Colonic mucosa (tissue), 4 donors: ENCODE data around the gene EPHB6. TPM values are rescaled to one million over a fixed set of nuclear protein-coding genes. Genes with fewer than 3 reads are reported as not detected.

Experiments used
- DNase-seq: peaks from one replicate; pipeline ENCODE4 v3.0.0-alpha.2; 2020
- H3K27ac ChIP-seq: fragments of 200-600 bp; one replicate; pipeline ENCODE4 v1.8.0; 2021
- H3K27me3 ChIP-seq: fragments of 200-600 bp; one replicate; pipeline ENCODE4 v1.8.0; 2021
- H3K36me3 ChIP-seq: fragments of 200-600 bp; one replicate; pipeline ENCODE4 v1.8.0; 2021
- H3K4me1 ChIP-seq: fragments of 200-600 bp; one replicate; pipeline ENCODE4 v1.8.0; 2021; ENCODE audit warnings: mild to moderate bottlenecking
- H3K4me3 ChIP-seq: fragments of 200-600 bp; one replicate; pipeline ENCODE4 v1.8.0; 2021
- H3K9ac ChIP-seq, 2 donors: one replicate each; pipeline ENCODE4 v1.7.0; 2013; ENCODE audit warnings: control low read depth in 2 of 2, low read depth in 2 of 2, low read length in 2 of 2
- H3K9me3 ChIP-seq: fragments of 200-600 bp; one replicate; pipeline ENCODE4 v1.8.0; 2021
- CTCF ChIP-seq: fragments of 200-600 bp; IDR thresholded peaks from one replicate; pipeline ENCODE4 v1.8.0; 2022; ENCODE audit warnings: antibody characterized with exemption, mild to moderate bottlenecking
- intact Hi-C: fragments of 100-400 bp; cut with DNase I; formaldehyde crosslinking; loops from one replicate; pipeline ENCODE4 v1.14.1; 2022
- total RNA-seq, 2 donors: library from RNA; stranded (reverse); fragmentation: NEBNext Ultra II Directional in 1 of 2; extraction: Animal tissue kit (Norgen Biotek cat#: 25700) in 1 of 2; gene quantifications; one replicate each; pipeline ENCODE4 v1.2.1, GENCODE V29; 2021
- donor health status: healthy.
- donor health status: DM: no; HTN: no; CAD: no.
- donor health status: DM: no; HTN: no; CAD: no.

The EPHB6 gene
- total RNA-seq, 2 donors from 2014 or later = 1.5 to 2.3 TPM

- H3K4me3 ChIP-seq = no peak overlapping the region
- TF ChIP-seq CTCF = no peak
- H3K27ac ChIP-seq = no peak overlapping the region
- H3K36me3 ChIP-seq = no peaks in the 10 kb centered on the region
- H3K27me3 ChIP-seq = no peaks in the 10 kb centered on the region
- no peak for DNase-seq
- no peak overlapping the region for H3K9ac ChIP-seq
- no peaks in the 10 kb centered on the region for H3K9me3 ChIP-seq
- no peaks in the 10 kb centered on the region for H3K4me1 ChIP-seq
- intact Hi-C loops = no loop called here
Observed at GRCh38 chr7:142833174-142834048, 21.5 kb upstream of the EPHB6 start.

DNA sequence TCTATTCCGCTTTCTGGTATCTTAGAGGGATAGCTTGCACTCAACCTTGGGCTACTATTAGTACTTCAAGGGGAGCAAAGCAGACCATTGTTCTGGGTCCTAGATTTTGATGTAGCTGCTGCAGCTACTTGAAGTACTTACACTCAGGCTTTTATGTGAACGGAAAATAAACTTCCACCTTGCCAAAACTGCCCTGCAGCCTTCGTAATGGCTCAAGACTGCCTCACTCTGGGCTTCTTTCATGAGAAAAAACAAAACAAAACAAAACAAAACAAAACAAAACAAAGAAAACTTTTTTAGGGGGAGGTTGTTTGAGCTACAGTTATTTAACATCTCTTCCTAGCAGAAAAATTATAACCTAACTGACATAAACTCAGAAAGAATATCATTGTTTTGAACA, 19.4 kb upstream of the EPHB6 start:
- Histone ChIP-seq H3K9me3 (no peaks in the 10 kb centered on the region), H3K9ac (no peak overlapping the region)

GRCh38 chr7:142836426-142836825, 18.4 kb upstream of the EPHB6 start:
- H3K27me3 ChIP-seq = no peaks in the 10 kb centered on the region
- no peak overlapping the region for H3K4me3 ChIP-seq
- H3K9me3 ChIP-seq = no peaks in the 10 kb centered on the region
- H3K27ac ChIP-seq = no peak overlapping the region
- no peak for TF ChIP-seq CTCF
- H3K36me3 ChIP-seq = no peaks in the 10 kb centered on the region
- no peak for DNase-seq
- H3K9ac ChIP-seq = no peak overlapping the region
- intact Hi-C loops = no loop called here
- no peaks in the 10 kb centered on the region for H3K4me1 ChIP-seq

More for the DNA sequence above, 19.4 kb upstream of the EPHB6 start:
- Histone ChIP-seq H3K27me3 (no peaks in the 10 kb centered on the region), H3K4me1 (no peaks in the 10 kb centered on the region), H3K36me3 (no peaks in the 10 kb centered on the region), H3K27ac (no peak overlapping the region), H3K4me3 (no peak overlapping the region)
- DNase-seq = no peak
- intact Hi-C loops = no loop called here
- no peak for TF ChIP-seq CTCF

GRCh38 chr7:142838461-142839213, 16.2 kb upstream of the EPHB6 start:
- intact Hi-C loops = no loop called here
- Histone ChIP-seq H3K36me3 (no peaks in the 10 kb centered on the region), H3K9ac (no peak overlapping the region), H3K4me1 (no peaks in the 10 kb centered on the region), H3K9me3 (no peaks in the 10 kb centered on the region), H3K27me3 (no peaks in the 10 kb centered on the region), H3K4me3 (no peak overlapping the region), H3K27ac (no peak overlapping the region)
- no peak for DNase-seq
- TF ChIP-seq CTCF = no peak

GRCh38 chr7:142842251-142842766, 12.6 kb upstream of the EPHB6 start:
- no peaks in the 10 kb centered on the region for H3K36me3 ChIP-seq
- H3K27me3 ChIP-seq = no peaks in the 10 kb centered on the region
- no peak overlapping the region for H3K4me3 ChIP-seq
- H3K9ac ChIP-seq = no peak overlapping the region
- no peaks in the 10 kb centered on the region for H3K4me1 ChIP-seq
- intact Hi-C loops = no loop called here
- H3K9me3 ChIP-seq = no peaks in the 10 kb centered on the region
- no peak for TF ChIP-seq CTCF
- no peak overlapping the region for H3K27ac ChIP-seq
- DNase-seq = no peak
